SK-N-SH (cell line): ENCODE results near the gene GNG14. TPM values are rescaled to one million over a fixed set of nuclear protein-coding genes. Genes with fewer than 3 reads are reported as not detected.
"Not testable (repeated sequence)": the region's sequence is repeated elsewhere in the genome, so short reads cannot be mapped to it uniquely, and the experiment has no call there.

Experiments used
- CTCF ChIA-PET: fragments of 300-600, 350-600 bp; formaldehyde crosslinking; extraction: SDS; loops from one replicate; lab custom pipeline; 2021; lab: Yijun Ruan, JAX
- POLR2A ChIA-PET: fragments of 350-600 bp; sonication (Branson Sonifier 250); formaldehyde crosslinking; extraction: SDS; loops from one replicate; lab custom pipeline; 2020; ENCODE audit warnings: antibody characterized with exemption, inconsistent platforms; lab: Yijun Ruan, JAX
- DNase-seq: peaks from one replicate; pipeline ENCODE4 v3.0.0; 2012
- H2AFZ ChIP-seq: fragments of 200-600 bp; sonication (generic); 2 replicates; pipeline ENCODE4 v1.8.1; 2016; ENCODE audit warnings: antibody characterized with exemption, mild to moderate bottlenecking, low read depth
- H3F3A ChIP-seq: fragments of 200-600 bp; sonication (generic); replicated peaks from 2 replicates; pipeline ENCODE3; 2016; ENCODE audit warnings: antibody characterized with exemption, mild to moderate bottlenecking; ENCODE audit not compliant: insufficient read depth
- H3K27ac ChIP-seq, 2 experiments: fragments of 200-500 bp in 1 of 2; fragments of 200-600 bp in 1 of 2; sonication (Bioruptor generic) in 1 of 2; sonication (generic), shearing (Covaris generic) in 1 of 2; 2 replicates each; pipeline versions ENCODE4 v1.5.1 to v1.6.1; 2014 to 2016; ENCODE audit warnings: low read depth in 2 of 2, inconsistent platforms in 1 of 2, low read length in 1 of 2, mild to moderate bottlenecking in 1 of 2, mixed read lengths in 1 of 2
- H3K27me3 ChIP-seq: fragments of 200-600 bp; sonication (generic), shearing (Covaris generic); 2 replicates; pipeline ENCODE4 v1.6.1; 2016; ENCODE audit warnings: mixed run types; ENCODE audit not compliant: insufficient read depth
- H3K36me3 ChIP-seq, 2 experiments: fragments of 200-500 bp in 1 of 2; fragments of 200-600 bp in 1 of 2; sonication (Bioruptor generic) in 1 of 2; sonication (generic) in 1 of 2; replicated peaks in 1 of 2; 2 replicates each; pipeline versions ENCODE3 to v1.5.1; 2014 to 2016; ENCODE audit warnings: low read length in 1 of 2, mild to moderate bottlenecking in 1 of 2; ENCODE audit not compliant: insufficient read depth in 2 of 2, control insufficient read depth in 1 of 2
- H3K4me1 ChIP-seq, 2 experiments: fragments of 200-500 bp in 1 of 2; fragments of 200-600 bp in 1 of 2; sonication (Bioruptor generic) in 1 of 2; sonication (generic), shearing (Covaris generic) in 1 of 2; 2 replicates each; pipeline versions ENCODE4 v1.5.1 to v1.6.1; 2014 to 2016; ENCODE audit warnings: low read depth in 1 of 2, low read length in 1 of 2, mixed run types in 1 of 2; ENCODE audit not compliant: insufficient read depth in 2 of 2, control insufficient read depth in 1 of 2
- H3K4me2 ChIP-seq: fragments of 200-600 bp; sonication (generic), shearing (Covaris generic); 2 replicates; pipeline ENCODE4 v1.6.1; 2017; ENCODE audit warnings: mixed run types
- H3K4me3 ChIP-seq, 2 experiments: fragments of 200-500 bp in 1 of 2; fragments of 200-600 bp in 1 of 2; sonication (Bioruptor generic) in 1 of 2; sonication (generic), shearing (Covaris generic) in 1 of 2; 2 replicates each; pipeline versions ENCODE4 v1.5.1 to v1.8.1; 2014 to 2016; ENCODE audit warnings: low read depth in 2 of 2, inconsistent platforms in 1 of 2, low read length in 1 of 2, mild to moderate bottlenecking in 1 of 2, mixed read lengths in 1 of 2, moderate library complexity in 1 of 2
- H3K79me2 ChIP-seq: fragments of 200-600 bp; sonication (generic); 2 replicates; pipeline ENCODE4 v1.8.1; 2017; ENCODE audit warnings: mild to moderate bottlenecking; ENCODE audit not compliant: insufficient read depth
- H3K9ac ChIP-seq: fragments of 200-600 bp; sonication (generic); 2 replicates; pipeline ENCODE4 v1.6.1; 2017; ENCODE audit warnings: mixed run types
- H3K9me2 ChIP-seq: fragments of 200-600 bp; sonication (generic); 2 replicates; pipeline ENCODE4 v1.6.1; 2017; ENCODE audit warnings: mixed run types
- H3K9me3 ChIP-seq: fragments of 200-600 bp; sonication (generic); 2 replicates; pipeline ENCODE4 v1.6.1; 2017; ENCODE audit warnings: mixed run types, mild to moderate bottlenecking, moderate library complexity
- H4K20me1 ChIP-seq: fragments of 200-600 bp; sonication (generic); 2 replicates; pipeline ENCODE4 v1.6.1; 2017; ENCODE audit warnings: mild to moderate bottlenecking, mixed run types; ENCODE audit not compliant: insufficient read depth
- CHD2 ChIP-seq: fragments of 150-350 bp; IDR thresholded peaks from 2 replicates; pipeline ENCODE4 v1.6.1; 2018; ENCODE audit warnings: low read length; ENCODE audit not compliant: partially characterized antibody
- ELF1 ChIP-seq: IDR thresholded peaks from 2 replicates; pipeline ENCODE4 v1.4.0; 2012
- FOXJ3 ChIP-seq: sonication (generic); formaldehyde crosslinking; IDR thresholded peaks from 2 replicates; pipeline ENCODE4 v1.5.1; 2020; ENCODE audit warnings: mild to moderate bottlenecking, missing genetic modification reagents
- GABPA ChIP-seq: IDR thresholded peaks from 2 replicates; pipeline ENCODE4 v1.4.0; 2012; ENCODE audit warnings: low read depth, mild to moderate bottlenecking
- GATA2 ChIP-seq: sonication (generic); formaldehyde crosslinking; IDR thresholded peaks from 2 replicates; pipeline ENCODE4 v1.5.0; 2020; ENCODE audit warnings: mild to moderate bottlenecking, missing genetic modification reagents
- JUND ChIP-seq: IDR thresholded peaks from 2 replicates; pipeline ENCODE4 v1.4.0; 2012
- MAX ChIP-seq: IDR thresholded peaks from 2 replicates; pipeline ENCODE4 v1.4.0; 2012; ENCODE audit warnings: low read depth
- MEF2A ChIP-seq: IDR thresholded peaks from 2 replicates; pipeline ENCODE4 v1.4.0; 2012; ENCODE audit warnings: low read depth, borderline replicate concordance
- MXI1 ChIP-seq: IDR thresholded peaks from 2 replicates; pipeline ENCODE4 v1.6.1; 2012; ENCODE audit warnings: mild to moderate bottlenecking, low read depth, low read length, improper control_type of control experiment
- POLR2AphosphoS5 ChIP-seq: IDR thresholded peaks from 2 replicates; pipeline ENCODE4 v1.6.1; 2012; ENCODE audit warnings: low read depth, low read length
- REST ChIP-seq: IDR thresholded peaks from 2 replicates; pipeline ENCODE4 v1.6.1; 2012; ENCODE audit warnings: mild to moderate bottlenecking, low read depth, low read length, moderate library complexity
- SIN3A ChIP-seq: IDR thresholded peaks from 2 replicates; pipeline ENCODE4 v1.6.1; 2012; ENCODE audit warnings: low read depth, mild to moderate bottlenecking, low read length, moderate library complexity, borderline replicate concordance
- TAF1 ChIP-seq: IDR thresholded peaks from 2 replicates; pipeline ENCODE4 v1.6.1; 2012; ENCODE audit warnings: low read depth, mild to moderate bottlenecking, low read length, moderate library complexity, borderline replicate concordance
- USF2 ChIP-seq: fragments of 150-350 bp; IDR thresholded peaks from 2 replicates; pipeline ENCODE4 v1.6.1; 2017; ENCODE audit warnings: antibody characterized with exemption, low read length, low read depth, borderline replicate concordance
- YY1 ChIP-seq: IDR thresholded peaks from 2 replicates; pipeline ENCODE4 v1.4.0; 2012; ENCODE audit warnings: low read depth, mild to moderate bottlenecking
- WGBS: methylation state at CpG from one replicate; pipeline ENCODE4 v1.1.6; 2017; ENCODE audit warnings: low lambda C conversion rate; 5-methylcytosine and 5-hydroxymethylcytosine counted together
- polyA plus RNA-seq, 3 experiments: library from polyadenylated mRNA; depleted of rRNA; stranded (reverse); fragments of >200 nt; gene quantifications; 2 replicates each; pipeline ENCODE4 v1.2.3, GENCODE V29; 2012
- TF ChIP-seq, protein P1 (sequence below): IDR thresholded peaks from 2 replicates; pipeline ENCODE4; 2012

Gene GNG14
- polyA plus RNA-seq, 1 of the 3 experiments (the other 2 are of a cell fraction): not detected

- 11% methylated on average over 36 of the region's 59 CpGs for WGBS
- H3K27me3 ChIP-seq: no peaks in the 10 kb centered on the region
- peaks cover 15 to 24% of the 10 kb centered on the region in 2 experiments for H3K36me3 ChIP-seq
- no peaks in the 10 kb centered on the region for H3K9me3 ChIP-seq
- H3K79me2 ChIP-seq: no peaks in the 10 kb centered on the region; the same call in 1 of the 2 replicates
- TF ChIP-seq CHD2 (peak; percentile 79), JUND (peak; percentile 45; the same call in 1 of the 2 replicates), GABPA (peak; percentile 97), GATA2 (CRISPR knock-in tag) (no peak), ELF1 (peak; percentile 93), SIN3A (peak; percentile 89; the same call in 1 of the 2 replicates), MXI1 (peak; percentile 97), FOXJ3 (CRISPR knock-in tag) (no peak), POLR2AphosphoS5 (peak; percentile 97), REST (peak; percentile 15; the same call in 1 of the 2 replicates), MAX (peak; percentile 91), TAF1 (peak; percentile 68; the same call in 1 of the 2 replicates), MEF2A (no peak), YY1 (0 out of 2 replicates have a peak, but pooled peaks have one; percentile 35), USF2 (0 out of 2 replicates have a peak, but pooled peaks have one; percentile 3)
- TF ChIP-seq, protein P1, sequence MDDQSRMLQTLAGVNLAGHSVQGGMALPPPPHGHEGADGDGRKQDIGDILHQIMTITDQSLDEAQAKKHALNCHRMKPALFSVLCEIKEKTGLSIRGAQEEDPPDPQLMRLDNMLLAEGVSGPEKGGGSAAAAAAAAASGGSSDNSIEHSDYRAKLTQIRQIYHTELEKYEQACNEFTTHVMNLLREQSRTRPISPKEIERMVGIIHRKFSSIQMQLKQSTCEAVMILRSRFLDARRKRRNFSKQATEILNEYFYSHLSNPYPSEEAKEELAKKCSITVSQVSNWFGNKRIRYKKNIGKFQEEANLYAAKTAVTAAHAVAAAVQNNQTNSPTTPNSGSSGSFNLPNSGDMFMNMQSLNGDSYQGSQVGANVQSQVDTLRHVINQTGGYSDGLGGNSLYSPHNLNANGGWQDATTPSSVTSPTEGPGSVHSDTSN: peak; percentile 33
- H2AFZ ChIP-seq: peak within 1 kb of the TSS; percentile 89
- H3K4me3 ChIP-seq: peak within 1 kb of the TSS; percentile 81 to 89
- no peaks in the 10 kb centered on the region for H3K9me2 ChIP-seq
- H3K9ac ChIP-seq: peak within 1 kb of the TSS; percentile 68
- peaks cover 33% of the 10 kb centered on the region for H3F3A ChIP-seq
- peaks cover 0 to 16% of the 10 kb centered on the region in 2 experiments; a peak in 2 of 4 replicates for H3K4me1 ChIP-seq
- peak within 1 kb of the TSS; percentile 81 to 83 for H3K27ac ChIP-seq
- ChIA-PET CTCF (interaction anchor here (0.7 to 2.9 kb wide), 10 partner anchors 11 to 151 kb away, joined by 3 to 11 read pairs (median 4); no protein-coding TSS in a partner anchor), POLR2A (interaction anchor here (0.6 to 1.9 kb wide), 7 partner anchors 11 to 1322 kb away, joined by 3 to 5 read pairs (median 4); no protein-coding TSS in a partner anchor)
- H4K20me1 ChIP-seq: no peaks in the 10 kb centered on the region
- H3K4me2 ChIP-seq: peak within 1 kb of the TSS; percentile 81
- peak; percentile 97 for DNase-seq
Observed at GRCh38 chr19:12696366-12697335, 8.9 kb downstream of the GNG14 start, which contains the start of gene FBXW9. Gene FBXW9, minus strand, starts transcription at chr19:12696631. Its CDS starts 50 bp downstream, at chr19:12696581.

DNA sequence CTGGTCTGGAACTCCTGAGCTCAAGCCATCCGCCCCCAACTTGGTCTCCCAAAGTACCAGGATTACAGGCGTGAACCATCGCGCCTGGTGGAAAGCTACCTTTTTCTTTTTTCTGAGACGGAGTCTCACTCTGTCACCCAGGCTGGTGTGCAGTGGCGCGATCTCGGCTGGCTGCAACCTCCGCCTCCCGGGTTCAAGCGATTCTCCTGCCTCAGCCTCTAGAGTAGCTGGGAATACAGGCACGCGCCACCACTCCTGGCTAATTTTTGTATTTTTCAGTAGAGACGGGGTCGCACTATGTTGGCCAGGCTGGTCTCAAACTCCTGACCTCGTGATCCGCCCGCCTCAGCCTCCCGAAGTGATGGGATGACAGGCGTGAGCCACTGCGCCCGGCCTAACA, 9.6 kb downstream of the GNG14 start:
- Histone ChIP-seq H3K4me1 (peaks cover 0 to 16% of the 10 kb centered on the region in 2 experiments; a peak in 2 of 4 replicates), H3K4me2 (peak overlapping the region; percentile 81; the same call in 1 of the 2 replicates), H3K36me3 (peaks cover 16 to 31% of the 10 kb centered on the region in 2 experiments), H3K27ac (peak overlapping the region in 1 of 2 experiments; percentile 83; a peak in 1 of 4 replicates), H3F3A (peaks cover 33% of the 10 kb centered on the region)
- not testable (repeated sequence) for H3K27me3 ChIP-seq, H3K9ac ChIP-seq, DNase-seq, H3K9me2 ChIP-seq, H2AFZ ChIP-seq, H3K79me2 ChIP-seq, H3K4me3 ChIP-seq, H3K9me3 ChIP-seq, H4K20me1 ChIP-seq
- 96% methylated on average over 22 of the region's 22 CpGs for WGBS
- ChIA-PET POLR2A (interaction anchor here (0.6 to 1.9 kb wide), 4 partner anchors 11 to 38 kb away, joined by 3 to 5 read pairs (median 4); no protein-coding TSS in a partner anchor), CTCF (interaction anchor here (0.8 to 2.9 kb wide), 6 partner anchors 13 to 150 kb away, joined by 3 to 11 read pairs (median 4); no protein-coding TSS in a partner anchor)
